Measurements from ENCODE around the gene ZNF775. TPM values are rescaled to one million over a fixed set of nuclear protein-coding genes. Genes with fewer than 3 reads are reported as not detected.

ZNF775 gene
- total and polyA plus RNA-seq, 2 donors = 6.6 to 7.6 TPM

DNA sequence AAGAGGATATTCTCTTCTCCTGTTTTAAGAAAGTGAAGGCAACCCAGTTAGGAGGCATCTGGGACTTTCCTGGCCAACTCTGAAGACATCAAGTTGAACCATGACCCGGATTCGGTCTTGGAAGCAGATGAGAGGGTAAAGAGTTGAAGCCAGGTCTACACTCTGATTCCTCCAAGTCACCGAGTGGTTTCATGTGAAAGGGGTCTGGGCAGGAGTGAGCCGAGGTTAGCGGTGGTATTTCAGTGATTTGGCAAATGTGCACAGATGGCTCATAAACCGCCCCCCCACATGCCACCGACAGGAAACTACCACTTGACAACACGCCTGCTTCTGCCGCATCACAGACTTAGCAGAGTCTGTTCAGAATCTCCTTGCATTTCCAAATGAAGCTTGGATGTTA is 21.9 kb upstream of the ZNF775 start:
- whole genome bisulfite sequencing = 2% methylated on average over 9 of the region's 9 CpGs
- peak overlapping the region; percentile 3 to 19 for H3K4me3 ChIP-seq (ENCODE audit: low read length in 2 of 2)
- peaks cover 0 to 2% of the 10 kb centered on the region in 2 donors for H3K9me3 ChIP-seq (ENCODE audit: control insufficient read depth in 2 of 2, insufficient read depth in 1 of 2, low read length in 1 of 2)
- H3K4me1 ChIP-seq (ENCODE audit: control insufficient read depth in 2 of 2, insufficient read depth in 2 of 2, low read length in 2 of 2) = peaks cover 39 to 60% of the 10 kb centered on the region in 2 donors
- no peaks in the 10 kb centered on the region for H3K36me3 ChIP-seq (ENCODE audit: control insufficient read depth in 2 of 2, insufficient read depth in 2 of 2, low read length in 1 of 2)
- no peaks in the 10 kb centered on the region for H3K27me3 ChIP-seq (ENCODE audit: control insufficient read depth in 2 of 2, insufficient read depth in 1 of 2, low read length in 1 of 2)
- peak overlapping the region; percentile 91 to 95 for H3K27ac ChIP-seq (ENCODE audit: low read depth in 1 of 2, low read length in 1 of 2)
- peak in 7 of 9 donors; percentile 70 to 94 (median 84) for DNase-seq (ENCODE audit: low read depth in 6 of 9, low spot score in 9 of 9)

- WGBS = 52% methylated on average over 13 of the region's 13 CpGs
Observed at GRCh38 chr7:150357771-150358427, 21.2 kb upstream of the ZNF775 start.

GRCh38 chr7:150358433-150358832 is 20.7 kb upstream of the ZNF775 start:
- no peak overlapping the region for H3K4me3 ChIP-seq (ENCODE audit: low read length in 2 of 2)
- peaks cover 0 to 2% of the 10 kb centered on the region in 2 donors for H3K9me3 ChIP-seq (ENCODE audit: control insufficient read depth in 2 of 2, insufficient read depth in 1 of 2, low read length in 1 of 2)
- H3K36me3 ChIP-seq (ENCODE audit: control insufficient read depth in 2 of 2, insufficient read depth in 2 of 2, low read length in 1 of 2) = no peaks in the 10 kb centered on the region
- WGBS = 90% methylated on average over 4 of the region's 4 CpGs
- peak overlapping the region; percentile 31 to 95 for H3K27ac ChIP-seq (ENCODE audit: low read depth in 1 of 2, low read length in 1 of 2)
- H3K4me1 ChIP-seq (ENCODE audit: control insufficient read depth in 2 of 2, insufficient read depth in 2 of 2, low read length in 2 of 2) = peaks cover 51 to 71% of the 10 kb centered on the region in 2 donors
- no peak for DNase-seq (ENCODE audit: low read depth in 6 of 9, low spot score in 9 of 9)
- H3K27me3 ChIP-seq (ENCODE audit: control insufficient read depth in 2 of 2, insufficient read depth in 1 of 2, low read length in 1 of 2) = no peaks in the 10 kb centered on the region

More at GRCh38 chr7:150357771-150358427, 21.2 kb upstream of the ZNF775 start:
- H3K4me1 ChIP-seq (ENCODE audit: control insufficient read depth in 2 of 2, insufficient read depth in 2 of 2, low read length in 2 of 2) = peaks cover 46 to 66% of the 10 kb centered on the region in 2 donors
- no peak overlapping the region for H3K4me3 ChIP-seq (ENCODE audit: low read length in 2 of 2)
- DNase-seq (ENCODE audit: low read depth in 6 of 9, low spot score in 9 of 9) = no peak
- peak overlapping the region; percentile 91 to 95 for H3K27ac ChIP-seq (ENCODE audit: low read depth in 1 of 2, low read length in 1 of 2)
- H3K9me3 ChIP-seq (ENCODE audit: control insufficient read depth in 2 of 2, insufficient read depth in 1 of 2, low read length in 1 of 2) = peaks cover 0 to 2% of the 10 kb centered on the region in 2 donors
- no peaks in the 10 kb centered on the region for H3K27me3 ChIP-seq (ENCODE audit: control insufficient read depth in 2 of 2, insufficient read depth in 1 of 2, low read length in 1 of 2)
- no peaks in the 10 kb centered on the region for H3K36me3 ChIP-seq (ENCODE audit: control insufficient read depth in 2 of 2, insufficient read depth in 2 of 2, low read length in 1 of 2)

DNA sequence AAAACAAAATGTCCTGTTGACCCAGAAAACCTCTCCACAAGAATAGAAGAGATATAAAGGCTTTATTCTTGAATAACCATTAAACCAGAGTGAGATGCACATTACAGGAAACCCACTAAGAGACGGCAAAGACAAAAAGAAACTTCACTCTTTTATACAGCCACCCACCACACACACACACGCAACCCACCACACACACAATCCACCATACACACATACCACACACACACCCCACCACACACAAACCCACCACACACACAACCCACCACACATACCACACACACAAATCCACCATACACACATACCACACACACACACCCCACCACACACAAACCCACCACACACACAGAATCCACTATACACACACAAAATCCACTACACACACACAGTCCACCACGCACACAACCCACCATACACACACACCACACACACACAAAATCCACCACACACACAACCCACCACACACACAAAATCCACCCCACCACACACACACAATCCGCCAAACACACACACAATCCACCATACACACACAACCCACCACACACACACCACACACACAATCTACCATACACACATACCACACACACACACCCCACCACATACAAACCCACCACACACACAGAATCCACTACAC is 20.0 kb upstream of the ZNF775 start:
- DNase-seq (ENCODE audit: low read depth in 6 of 9, low spot score in 9 of 9) = no peak
- H3K27me3 ChIP-seq (ENCODE audit: control insufficient read depth in 2 of 2, insufficient read depth in 1 of 2, low read length in 1 of 2) = no peaks in the 10 kb centered on the region
- no peaks in the 10 kb centered on the region for H3K36me3 ChIP-seq (ENCODE audit: control insufficient read depth in 2 of 2, insufficient read depth in 2 of 2, low read length in 1 of 2)
- H3K9me3 ChIP-seq (ENCODE audit: control insufficient read depth in 2 of 2, insufficient read depth in 1 of 2, low read length in 1 of 2) = peaks cover 0 to 2% of the 10 kb centered on the region in 2 donors
- peaks cover 58 to 78% of the 10 kb centered on the region in 2 donors for H3K4me1 ChIP-seq (ENCODE audit: control insufficient read depth in 2 of 2, insufficient read depth in 2 of 2, low read length in 2 of 2)
- H3K27ac ChIP-seq (ENCODE audit: low read depth in 1 of 2, low read length in 1 of 2) = peak overlapping the region; percentile 71 to 95
- no peak overlapping the region for H3K4me3 ChIP-seq (ENCODE audit: low read length in 2 of 2)
- WGBS = 56% methylated on average over 4 of the region's 4 CpGs

DNA sequence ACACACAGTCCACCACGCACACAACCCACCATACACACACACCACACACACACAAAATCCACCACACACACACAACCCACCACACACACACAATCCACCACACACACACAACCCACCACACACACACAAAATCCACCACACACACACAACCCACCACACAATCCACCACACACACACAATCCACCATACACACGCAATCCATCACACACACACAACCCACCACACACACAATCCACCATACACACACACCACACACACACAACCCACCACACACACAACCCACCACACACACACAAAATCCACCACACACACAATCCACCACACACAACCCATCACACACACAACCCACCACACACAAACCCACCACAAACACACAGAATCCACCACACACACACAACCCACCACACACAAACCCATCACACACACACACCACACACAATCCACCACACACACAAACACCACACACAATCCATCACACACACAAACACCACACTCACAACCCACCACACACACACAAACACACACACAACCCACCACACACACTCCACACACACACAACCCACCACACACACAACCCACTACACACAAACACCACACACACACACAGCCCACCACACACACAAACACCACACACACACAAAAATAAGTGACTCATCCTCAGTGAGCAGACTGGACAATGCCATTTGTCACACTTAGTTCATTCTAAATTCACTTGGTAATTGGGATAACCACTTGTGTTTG is 19.3 kb upstream of the ZNF775 start:
- no peaks in the 10 kb centered on the region for H3K36me3 ChIP-seq (ENCODE audit: control insufficient read depth in 2 of 2, insufficient read depth in 2 of 2, low read length in 1 of 2)
- H3K4me3 ChIP-seq (ENCODE audit: low read length in 2 of 2) = no peak overlapping the region
- H3K4me1 ChIP-seq (ENCODE audit: control insufficient read depth in 2 of 2, insufficient read depth in 2 of 2, low read length in 2 of 2) = peaks cover 63 to 83% of the 10 kb centered on the region in 2 donors
- H3K9me3 ChIP-seq (ENCODE audit: control insufficient read depth in 2 of 2, insufficient read depth in 1 of 2, low read length in 1 of 2) = peaks cover 0 to 2% of the 10 kb centered on the region in 2 donors
- no peak overlapping the region for H3K27ac ChIP-seq (ENCODE audit: low read depth in 1 of 2, low read length in 1 of 2)
- DNase-seq (ENCODE audit: low read depth in 6 of 9, low spot score in 9 of 9) = no peak
- 100% methylated on average over 2 of the region's 2 CpGs for WGBS
- no peaks in the 10 kb centered on the region for H3K27me3 ChIP-seq (ENCODE audit: control insufficient read depth in 2 of 2, insufficient read depth in 1 of 2, low read length in 1 of 2)

DNA sequence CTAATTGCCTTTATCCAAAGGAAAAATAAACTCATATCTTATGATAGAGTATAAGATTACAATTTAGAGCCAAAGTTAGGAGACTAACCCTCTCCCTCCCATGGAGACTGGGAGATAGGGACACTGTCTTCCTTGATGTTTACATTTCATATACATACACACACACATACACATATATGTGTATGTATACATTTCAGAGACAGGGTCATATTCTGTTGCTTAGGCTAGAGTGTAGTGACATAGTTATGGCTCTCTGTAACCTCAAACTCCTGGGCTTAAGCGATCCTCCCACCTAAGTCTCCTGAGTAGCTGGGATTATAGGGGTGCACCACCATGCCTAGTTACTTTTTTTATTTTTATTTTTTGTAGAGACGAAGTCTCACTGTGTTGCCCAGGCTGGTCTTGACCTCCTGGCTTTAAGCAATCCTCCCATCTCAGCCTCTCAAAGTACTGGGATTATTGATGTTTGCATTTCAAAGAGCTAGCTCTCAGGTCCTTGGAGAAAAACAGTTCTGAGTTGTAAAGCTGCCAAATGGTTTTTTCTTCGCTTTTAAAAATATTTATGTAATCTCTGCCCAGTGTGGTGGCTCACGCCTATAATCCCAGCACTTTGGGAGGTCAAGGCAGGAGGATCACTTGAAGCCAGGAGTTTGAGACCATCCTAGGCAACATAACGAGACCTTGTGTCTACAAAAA is 18.6 kb upstream of the ZNF775 start:
- Histone ChIP-seq H3K27ac (ENCODE audit: low read depth in 1 of 2, low read length in 1 of 2) (no peak overlapping the region), H3K4me3 (ENCODE audit: low read length in 2 of 2) (no peak overlapping the region), H3K27me3 (ENCODE audit: control insufficient read depth in 2 of 2, insufficient read depth in 1 of 2, low read length in 1 of 2) (no peaks in the 10 kb centered on the region), H3K9me3 (ENCODE audit: control insufficient read depth in 2 of 2, insufficient read depth in 1 of 2, low read length in 1 of 2) (peaks cover 0 to 2% of the 10 kb centered on the region in 2 donors), H3K4me1 (ENCODE audit: control insufficient read depth in 2 of 2, insufficient read depth in 2 of 2, low read length in 2 of 2) (peaks cover 65 to 86% of the 10 kb centered on the region in 2 donors), H3K36me3 (ENCODE audit: control insufficient read depth in 2 of 2, insufficient read depth in 2 of 2, low read length in 1 of 2) (no peaks in the 10 kb centered on the region)
- no peak for DNase-seq (ENCODE audit: low read depth in 6 of 9, low spot score in 9 of 9)
- WGBS = 94% methylated on average over 5 of the region's 5 CpGs

DNA sequence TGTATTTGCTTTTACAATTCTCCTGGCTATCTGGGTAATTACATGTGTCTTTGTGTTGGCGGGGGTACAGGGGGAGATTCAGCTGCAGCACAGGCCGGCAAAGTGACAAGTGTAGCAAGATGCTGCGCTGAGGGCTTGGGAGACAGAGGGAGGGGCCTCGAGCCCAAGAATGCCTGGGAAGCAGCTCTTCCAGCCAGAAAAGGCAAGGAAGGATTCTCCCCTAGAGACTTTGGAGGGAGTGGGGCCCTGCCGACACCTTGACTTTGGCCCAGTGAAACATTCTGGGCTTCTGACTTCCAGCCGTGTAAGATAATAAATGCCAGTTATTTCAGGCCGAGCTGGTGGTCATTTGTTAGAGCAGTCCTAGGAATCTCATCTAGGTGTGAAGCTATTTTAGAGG is 17.7 kb upstream of the ZNF775 start:
- 83% methylated on average over 7 of the region's 7 CpGs for WGBS

GRCh38 chr7:150361807-150362621 is 17.1 kb upstream of the ZNF775 start:
- H3K36me3 ChIP-seq (ENCODE audit: control insufficient read depth in 2 of 2, insufficient read depth in 2 of 2, low read length in 1 of 2) = no peaks in the 10 kb centered on the region
- H3K4me1 ChIP-seq (ENCODE audit: control insufficient read depth in 2 of 2, insufficient read depth in 2 of 2, low read length in 2 of 2) = peaks cover 73 to 92% of the 10 kb centered on the region in 2 donors
- H3K27me3 ChIP-seq (ENCODE audit: control insufficient read depth in 2 of 2, insufficient read depth in 1 of 2, low read length in 1 of 2) = no peaks in the 10 kb centered on the region
- peak overlapping the region; percentile 18 to 80 for H3K27ac ChIP-seq (ENCODE audit: low read depth in 1 of 2, low read length in 1 of 2)
- peaks cover 0 to 2% of the 10 kb centered on the region in 2 donors for H3K9me3 ChIP-seq (ENCODE audit: control insufficient read depth in 2 of 2, insufficient read depth in 1 of 2, low read length in 1 of 2)
- H3K4me3 ChIP-seq (ENCODE audit: low read length in 2 of 2) = no peak overlapping the region
- WGBS = 62% methylated on average over 18 of the region's 18 CpGs
- DNase-seq (ENCODE audit: low read depth in 6 of 9, low spot score in 9 of 9) = no peak

More for the DNA sequence above, 17.7 kb upstream of the ZNF775 start:
- peaks cover 73 to 91% of the 10 kb centered on the region in 2 donors for H3K4me1 ChIP-seq (ENCODE audit: control insufficient read depth in 2 of 2, insufficient read depth in 2 of 2, low read length in 2 of 2)
- H3K4me3 ChIP-seq (ENCODE audit: low read length in 2 of 2) = no peak overlapping the region
- DNase-seq (ENCODE audit: low read depth in 6 of 9, low spot score in 9 of 9) = no peak
- peaks cover 0 to 2% of the 10 kb centered on the region in 2 donors for H3K9me3 ChIP-seq (ENCODE audit: control insufficient read depth in 2 of 2, insufficient read depth in 1 of 2, low read length in 1 of 2)
- no peaks in the 10 kb centered on the region for H3K36me3 ChIP-seq (ENCODE audit: control insufficient read depth in 2 of 2, insufficient read depth in 2 of 2, low read length in 1 of 2)
- H3K27me3 ChIP-seq (ENCODE audit: control insufficient read depth in 2 of 2, insufficient read depth in 1 of 2, low read length in 1 of 2) = no peaks in the 10 kb centered on the region
- H3K27ac ChIP-seq (ENCODE audit: low read depth in 1 of 2, low read length in 1 of 2) = no peak overlapping the region

Data from thymus (tissue), 11 donors.